ENCODE data around the gene SEMA6D.

SEMA6D gene

DNA sequence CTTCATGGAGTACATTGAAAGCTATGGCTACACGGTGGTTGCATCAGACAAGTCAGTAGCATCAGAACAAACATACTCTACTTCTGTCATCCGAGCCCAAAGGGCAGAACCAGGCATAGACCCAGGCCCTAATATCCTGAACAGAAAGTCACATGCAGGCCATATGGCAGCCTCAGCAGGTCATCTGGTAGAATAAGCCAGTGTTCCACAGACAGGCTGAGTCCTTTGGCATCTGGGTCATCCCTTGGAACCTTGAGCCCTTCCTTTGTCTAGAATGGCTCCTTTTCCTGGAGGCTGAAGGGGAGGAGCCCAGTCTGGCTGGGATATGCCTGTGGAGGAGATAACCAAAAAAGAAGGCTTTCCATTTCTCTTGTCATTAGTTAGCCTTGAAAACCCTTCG, 29.2 kb downstream of the SEMA6D start:
- H3K4me3 ChIP-seq (replicated peaks; ENCODE audit: insufficient read depth, low read length), result no peak overlapping the region
- DNase-seq (ENCODE audit: low read depth in 1 of 2, low spot score in 1 of 2), result no peak
- no peak for TF ChIP-seq POLR2AphosphoS5 (IDR thresholded peaks at IDR 0.05; ENCODE audit: low read depth)
- TF ChIP-seq, protein P1, sequence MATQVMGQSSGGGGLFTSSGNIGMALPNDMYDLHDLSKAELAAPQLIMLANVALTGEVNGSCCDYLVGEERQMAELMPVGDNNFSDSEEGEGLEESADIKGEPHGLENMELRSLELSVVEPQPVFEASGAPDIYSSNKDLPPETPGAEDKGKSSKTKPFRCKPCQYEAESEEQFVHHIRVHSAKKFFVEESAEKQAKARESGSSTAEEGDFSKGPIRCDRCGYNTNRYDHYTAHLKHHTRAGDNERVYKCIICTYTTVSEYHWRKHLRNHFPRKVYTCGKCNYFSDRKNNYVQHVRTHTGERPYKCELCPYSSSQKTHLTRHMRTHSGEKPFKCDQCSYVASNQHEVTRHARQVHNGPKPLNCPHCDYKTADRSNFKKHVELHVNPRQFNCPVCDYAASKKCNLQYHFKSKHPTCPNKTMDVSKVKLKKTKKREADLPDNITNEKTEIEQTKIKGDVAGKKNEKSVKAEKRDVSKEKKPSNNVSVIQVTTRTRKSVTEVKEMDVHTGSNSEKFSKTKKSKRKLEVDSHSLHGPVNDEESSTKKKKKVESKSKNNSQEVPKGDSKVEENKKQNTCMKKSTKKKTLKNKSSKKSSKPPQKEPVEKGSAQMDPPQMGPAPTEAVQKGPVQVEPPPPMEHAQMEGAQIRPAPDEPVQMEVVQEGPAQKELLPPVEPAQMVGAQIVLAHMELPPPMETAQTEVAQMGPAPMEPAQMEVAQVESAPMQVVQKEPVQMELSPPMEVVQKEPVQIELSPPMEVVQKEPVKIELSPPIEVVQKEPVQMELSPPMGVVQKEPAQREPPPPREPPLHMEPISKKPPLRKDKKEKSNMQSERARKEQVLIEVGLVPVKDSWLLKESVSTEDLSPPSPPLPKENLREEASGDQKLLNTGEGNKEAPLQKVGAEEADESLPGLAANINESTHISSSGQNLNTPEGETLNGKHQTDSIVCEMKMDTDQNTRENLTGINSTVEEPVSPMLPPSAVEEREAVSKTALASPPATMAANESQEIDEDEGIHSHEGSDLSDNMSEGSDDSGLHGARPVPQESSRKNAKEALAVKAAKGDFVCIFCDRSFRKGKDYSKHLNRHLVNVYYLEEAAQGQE (IDR thresholded peaks at IDR 0.05; ENCODE audit: insufficient replicate concordance, low read depth), result no peak
- no peak for TF ChIP-seq SPI1 (IDR thresholded peaks at IDR 0.05; ENCODE audit: borderline replicate concordance, low read depth)
- TF ChIP-seq GABPA (IDR thresholded peaks at IDR 0.05; ENCODE audit: low read depth), result no peak
- TF ChIP-seq, protein P2, sequence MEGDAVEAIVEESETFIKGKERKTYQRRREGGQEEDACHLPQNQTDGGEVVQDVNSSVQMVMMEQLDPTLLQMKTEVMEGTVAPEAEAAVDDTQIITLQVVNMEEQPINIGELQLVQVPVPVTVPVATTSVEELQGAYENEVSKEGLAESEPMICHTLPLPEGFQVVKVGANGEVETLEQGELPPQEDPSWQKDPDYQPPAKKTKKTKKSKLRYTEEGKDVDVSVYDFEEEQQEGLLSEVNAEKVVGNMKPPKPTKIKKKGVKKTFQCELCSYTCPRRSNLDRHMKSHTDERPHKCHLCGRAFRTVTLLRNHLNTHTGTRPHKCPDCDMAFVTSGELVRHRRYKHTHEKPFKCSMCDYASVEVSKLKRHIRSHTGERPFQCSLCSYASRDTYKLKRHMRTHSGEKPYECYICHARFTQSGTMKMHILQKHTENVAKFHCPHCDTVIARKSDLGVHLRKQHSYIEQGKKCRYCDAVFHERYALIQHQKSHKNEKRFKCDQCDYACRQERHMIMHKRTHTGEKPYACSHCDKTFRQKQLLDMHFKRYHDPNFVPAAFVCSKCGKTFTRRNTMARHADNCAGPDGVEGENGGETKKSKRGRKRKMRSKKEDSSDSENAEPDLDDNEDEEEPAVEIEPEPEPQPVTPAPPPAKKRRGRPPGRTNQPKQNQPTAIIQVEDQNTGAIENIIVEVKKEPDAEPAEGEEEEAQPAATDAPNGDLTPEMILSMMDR (IDR thresholded peaks at IDR 0.05; ENCODE audit: insufficient read depth, low read length), result no peak
- no peaks in the 10 kb centered on the region for H3K27me3 ChIP-seq (ENCODE audit: insufficient read depth, poor library complexity, severe bottlenecking)
- H3K27ac ChIP-seq (replicated peaks), result no peak overlapping the region

- Histone ChIP-seq H3K4me3 (replicated peaks; ENCODE audit: insufficient read depth, low read length) (no peak overlapping the region), H3K27me3 (ENCODE audit: insufficient read depth, poor library complexity, severe bottlenecking) (no peaks in the 10 kb centered on the region), H3K27ac (replicated peaks) (no peak overlapping the region)
- TF ChIP-seq, protein P2 (IDR thresholded peaks at IDR 0.05; ENCODE audit: insufficient read depth, low read length), result no peak
- TF ChIP-seq GABPA (IDR thresholded peaks at IDR 0.05; ENCODE audit: low read depth), result no peak
- no peak for TF ChIP-seq SPI1 (IDR thresholded peaks at IDR 0.05; ENCODE audit: borderline replicate concordance, low read depth)
- TF ChIP-seq POLR2AphosphoS5 (IDR thresholded peaks at IDR 0.05; ENCODE audit: low read depth), result no peak
- no peak for DNase-seq (ENCODE audit: low read depth in 1 of 2, low spot score in 1 of 2)
These were observed 32.9 kb downstream of the SEMA6D start for GRCh38 chr15:47750030-47750739.

GRCh38 chr15:47750740-47751262, 33.5 kb downstream of the SEMA6D start:
- H3K4me3 ChIP-seq (replicated peaks; ENCODE audit: insufficient read depth, low read length), result no peak overlapping the region
- no peak for DNase-seq (ENCODE audit: low read depth in 1 of 2, low spot score in 1 of 2)
- no peak overlapping the region for H3K27ac ChIP-seq (replicated peaks)
- no peak for TF ChIP-seq GABPA (IDR thresholded peaks at IDR 0.05; ENCODE audit: low read depth)
- no peak for TF ChIP-seq SPI1 (IDR thresholded peaks at IDR 0.05; ENCODE audit: borderline replicate concordance, low read depth)
- TF ChIP-seq, protein P1 (IDR thresholded peaks at IDR 0.05; ENCODE audit: insufficient replicate concordance, low read depth), result no peak
- TF ChIP-seq POLR2AphosphoS5 (IDR thresholded peaks at IDR 0.05; ENCODE audit: low read depth), result no peak
- TF ChIP-seq, protein P2 (IDR thresholded peaks at IDR 0.05; ENCODE audit: insufficient read depth, low read length), result no peak
- no peaks in the 10 kb centered on the region for H3K27me3 ChIP-seq (ENCODE audit: insufficient read depth, poor library complexity, severe bottlenecking)

All from HL-60 (cell line).